Endothelial cell of umbilical vein (primary cell): ENCODE measurements around the gene LGI4. TPM values are rescaled to one million over a fixed set of nuclear protein-coding genes. Genes with fewer than 3 reads are reported as not detected.

ENCODE experiments used
- BruUV-seq: library from RNA; stranded (reverse); fragments of 400-500 nt; replicated peaks from 2 replicates; lab custom pipeline; 2021; lab: Mats Ljungman, UMichigan
- CTCF ChIA-PET: fragments of 300-600, 350-600 bp; sonication (Branson Sonifier 250); formaldehyde crosslinking; loops from one replicate; lab custom pipeline; 2021; ENCODE audit warnings: antibody characterized with exemption, inconsistent platforms; lab: Charles Lee
- POLR2A ChIA-PET: fragments of 300-600, 350-600 bp; sonication (Branson Sonifier 250); formaldehyde crosslinking; loops from one replicate; lab custom pipeline; 2021; ENCODE audit warnings: antibody characterized with exemption, inconsistent platforms; lab: Charles Lee
- DNase-seq: peaks from one replicate; pipeline ENCODE4 v3.0.0-alpha.2; 2011; ENCODE audit warnings: low read depth, low spot score
- FAIRE-seq: peaks from 2 replicates; lab custom pipeline; 2011; peaks lifted over from hg19 to GRCh38; lab: Jason Lieb, UNC
- H2AFZ ChIP-seq: 2 replicates; pipeline ENCODE4 v1.6.0; 2012; ENCODE audit warnings: low read depth, low read length, control low read depth, inconsistent platforms
- H3K27ac ChIP-seq: 2 replicates; pipeline ENCODE4 v1.5.1; 2011; ENCODE audit warnings: low read depth, mild to moderate bottlenecking, control low read depth, low read length, moderate library complexity; ENCODE audit not compliant: insufficient read depth
- H3K27me3 ChIP-seq, 2 experiments: 2 replicates each; pipeline versions ENCODE4 v1.6.0 to v1.6.1; 2011; ENCODE audit warnings: low read length in 2 of 2, mixed read lengths in 1 of 2; ENCODE audit not compliant: control insufficient read depth in 2 of 2, insufficient read depth in 2 of 2
- H3K36me3 ChIP-seq, 2 experiments: 2 replicates in 1 of 2; 3 replicates in 1 of 2; pipeline ENCODE4 v1.5.1; 2011; ENCODE audit warnings: low read length in 2 of 2, mild to moderate bottlenecking in 1 of 2, moderate library complexity in 1 of 2; ENCODE audit not compliant: control insufficient read depth in 2 of 2, insufficient read depth in 2 of 2; ENCODE audit errors: extremely low read depth in 1 of 2
- H3K4me1 ChIP-seq: 3 replicates; pipeline ENCODE4 v1.5.1; 2011; ENCODE audit warnings: mild to moderate bottlenecking, low read length; ENCODE audit not compliant: control insufficient read depth, insufficient read depth; ENCODE audit errors: extremely low read depth
- H3K4me2 ChIP-seq: 2 replicates; pipeline ENCODE4 v1.6.1; 2011; ENCODE audit warnings: low read length, control low read depth, mixed read lengths; ENCODE audit not compliant: insufficient read depth
- H3K4me3 ChIP-seq, 3 experiments: fragments of 200-600 bp in 1 of 3; sonication (generic), shearing (Covaris generic) in 1 of 3; replicated peaks in 1 of 3; 2 replicates each; pipeline ENCODE4 v1.5.1; 2011 to 2016; ENCODE audit warnings: control low read depth in 3 of 3, low read length in 3 of 3, mild to moderate bottlenecking in 2 of 3, inconsistent platforms in 1 of 3, low read depth in 1 of 3, moderate library complexity in 1 of 3; ENCODE audit not compliant: insufficient read depth in 1 of 3
- H3K79me2 ChIP-seq: 2 replicates; pipeline ENCODE4 v1.6.0; 2012; ENCODE audit warnings: low read length, inconsistent platforms; ENCODE audit not compliant: control insufficient read depth, insufficient read depth
- H3K9ac ChIP-seq: replicated peaks from 2 replicates; pipeline ENCODE3; 2011; ENCODE audit warnings: low read length, control low read depth; ENCODE audit not compliant: insufficient read depth; ENCODE audit errors: extremely low read depth
- H3K9me1 ChIP-seq: replicated peaks from 3 replicates; pipeline ENCODE4 v1.6.0; 2011; ENCODE audit warnings: mild to moderate bottlenecking, low read length; ENCODE audit not compliant: control insufficient read depth, insufficient read depth; ENCODE audit errors: extremely low read depth
- H3K9me3 ChIP-seq: replicated peaks from 2 replicates; pipeline ENCODE4 v1.5.1; 2012; ENCODE audit warnings: low read length, inconsistent platforms; ENCODE audit not compliant: control insufficient read depth, insufficient read depth
- H4K20me1 ChIP-seq: replicated peaks from 2 replicates; pipeline ENCODE3; 2011; ENCODE audit warnings: mild to moderate bottlenecking, low read length; ENCODE audit not compliant: control insufficient read depth, insufficient read depth; ENCODE audit errors: extremely low read depth
- CTCF ChIP-seq, 2 donors: IDR thresholded peaks; 1 replicate in 1 of 2; 2 replicates in 1 of 2; pipeline ENCODE4 v1.5.1; 2011; ENCODE audit warnings: low read length in 2 of 2, mild to moderate bottlenecking in 2 of 2, moderate library complexity in 2 of 2, control low read depth in 1 of 2, inconsistent platforms in 1 of 2, low read depth in 1 of 2; ENCODE audit not compliant: insufficient read depth in 1 of 2; ENCODE audit errors: extremely low read depth in 1 of 2
- EZH2 ChIP-seq: IDR thresholded peaks from 2 replicates; pipeline ENCODE4 v1.6.1; 2012; ENCODE audit warnings: borderline replicate concordance, low read depth, mild to moderate bottlenecking, moderate library complexity, low read length, inconsistent platforms; ENCODE audit not compliant: severe bottlenecking
- FOS ChIP-seq: IDR thresholded peaks from 2 replicates; pipeline ENCODE4 v1.6.1; 2011; ENCODE audit warnings: mild to moderate bottlenecking, low read length, moderate library complexity, borderline replicate concordance; ENCODE audit not compliant: insufficient read depth
- GATA2 ChIP-seq: IDR thresholded peaks from 2 replicates; pipeline ENCODE4 v1.7.0; 2011; ENCODE audit warnings: low read depth, mild to moderate bottlenecking, moderate library complexity, mixed read lengths, low read length; ENCODE audit not compliant: insufficient read length, insufficient read depth
- JUN ChIP-seq: IDR thresholded peaks from 2 replicates; pipeline ENCODE4 v1.6.1; 2011; ENCODE audit warnings: borderline replicate concordance, low read depth; ENCODE audit not compliant: insufficient read length, insufficient read depth
- MAX ChIP-seq: IDR thresholded peaks from 2 replicates; pipeline ENCODE4 v1.6.1; 2011; ENCODE audit not compliant: insufficient read depth, insufficient read length
- MYC ChIP-seq: IDR thresholded peaks from one replicate; pipeline ENCODE4 v1.6.1; 2011; ENCODE audit warnings: mild to moderate bottlenecking, low read depth, low read length
- POLR2A ChIP-seq: IDR thresholded peaks from 2 replicates; pipeline ENCODE4 v1.6.1; 2012; ENCODE audit warnings: low read depth, mild to moderate bottlenecking, control low read depth, low read length
- POLR2AphosphoS5 ChIP-seq: IDR thresholded peaks from 2 replicates; pipeline ENCODE4 v1.6.1; 2012; ENCODE audit warnings: low read depth, mild to moderate bottlenecking, control low read depth, low read length, moderate library complexity; ENCODE audit not compliant: insufficient read depth
- dilution Hi-C: fragments of 300-500 bp; cut with MboI; formaldehyde crosslinking; loops from one replicate; pipeline ENCODE4 v1.15.0; 2019; ENCODE audit warnings: low sequenced_read_pairs; ENCODE audit not compliant: extremely low pct_ligation_motif_present
- intact Hi-C: fragments of 100-400 bp; cut with micrococcal nuclease; formaldehyde crosslinking; loops from one replicate; pipeline ENCODE4 v1.10.0; 2022
- polyA plus RNA-seq, 4 experiments: library from polyadenylated mRNA; depleted of rRNA in 3 of 4; stranded (reverse) in 3 of 4; unstranded in 1 of 4; fragments of >200 nt; gene quantifications; 2 replicates each; pipeline versions ENCODE4 v1.2.1 to v1.2.3, GENCODE V29; 2011 to 2012; ENCODE audit warnings: missing spikeins in 1 of 4
- small RNA-seq: library from RNA; depleted of rRNA; stranded (forward); fragments of <200 nt; gene quantifications from one replicate; pipeline ENCODE3, GENCODE V24; 2012; ENCODE audit warnings: low replicate concordance, low read depth; ENCODE audit not compliant: insufficient read depth, insufficient read length
- total RNA-seq: library from RNA; stranded (reverse); gene quantifications from 2 replicates; pipeline ENCODE4 v1.2.3, GENCODE V29; 2021

The LGI4 gene
- total and polyA plus RNA-seq, 2 donors (not counting 3 experiments of a cell fraction or from before 2014, with no cell fraction given) = not detected

- dilution Hi-C loops = no loop called here
Measured at GRCh38 chr19:35075202-35076025, 59.4 kb downstream of the LGI4 start.

More at GRCh38 chr19:35075202-35076025, 59.4 kb downstream of the LGI4 start:
- H3K4me1 ChIP-seq = no peaks in the 10 kb centered on the region
- no peaks in the 10 kb centered on the region for H3K79me2 ChIP-seq
- CTCF ChIA-PET = no interaction called here
- H3K4me3 ChIP-seq = no peak overlapping the region
- H3K4me2 ChIP-seq = no peak overlapping the region
- H3K27me3 ChIP-seq = no peaks in the 10 kb centered on the region
- no peak overlapping the region for H3K27ac ChIP-seq
- POLR2A ChIA-PET = no interaction called here
- TF ChIP-seq JUN (no peak), POLR2A (no peak), CTCF (IDR thresholded peaks at IDR 0.05; ENCODE audit: extremely low read depth in 1 of 2, insufficient read depth in 1 of 2, low read depth in 1 of 2, low read length in 2 of 2) (no peak), GATA2 (no peak), EZH2 (no peak), FOS (no peak), MYC (no peak), POLR2AphosphoS5 (no peak), MAX (no peak)
- no peaks in the 10 kb centered on the region for H3K9me1 ChIP-seq
- FAIRE-seq = no peak
- BruUV-seq = no TSS peak
- DNase-seq = no peak
- H4K20me1 ChIP-seq = no peaks in the 10 kb centered on the region
- H3K9me3 ChIP-seq = no peaks in the 10 kb centered on the region
- no peak overlapping the region for H3K9ac ChIP-seq
- no peak overlapping the region for H2AFZ ChIP-seq
- no peaks in the 10 kb centered on the region for H3K36me3 ChIP-seq
- intact Hi-C loops = no loop called here

Small RNAs within 50 kb of the gene (small RNA-seq; reads per million reads assigned to genes)
- not detected for gene AC020907.2

Other genes with a start within 250 kb of the LGI4 start
- 3.6 and 4.7 TPM in 2 replicates for gene ZNF30, start 208.2 kb downstream of the LGI4 start, total RNA-seq
- 1.2 and 1.3 TPM in 2 replicates for gene ZNF30, start 208.2 kb downstream of the LGI4 start, polyA plus RNA-seq
- 19.6 and 19.8 TPM in 2 replicates for gene ZNF792, start 170.8 kb downstream of the LGI4 start, total RNA-seq
- gene ZNF792, start 170.8 kb downstream of the LGI4 start, polyA plus RNA-seq = 10.9 and 11.3 TPM in 2 replicates
- gene GRAMD1A, start 134.7 kb downstream of the LGI4 start, total RNA-seq = 130 and 139 TPM in 2 replicates
- gene GRAMD1A, start 134.7 kb downstream of the LGI4 start, polyA plus RNA-seq = 127 and 162 TPM in 2 replicates
- 14.2 and 15.8 TPM in 2 replicates for gene SCN1B, start 104.6 kb downstream of the LGI4 start, total RNA-seq
- gene SCN1B, start 104.6 kb downstream of the LGI4 start, polyA plus RNA-seq = 11.2 and 14.0 TPM in 2 replicates
- 0.23 TPM in 1 of 2 replicates, not detected in the other for gene HPN, start 93.3 kb downstream of the LGI4 start, total RNA-seq
- 0.05 and 0.10 TPM in 2 replicates for gene HPN, start 93.3 kb downstream of the LGI4 start, polyA plus RNA-seq
- not detected in 2 replicates for gene FXYD3, start 19.2 kb downstream of the LGI4 start, total RNA-seq
- gene FXYD3, start 19.2 kb downstream of the LGI4 start, polyA plus RNA-seq = not detected in 2 replicates
- gene FXYD1, start 3.8 kb upstream of the LGI4 start, total RNA-seq = not detected in 2 replicates
- not detected in 2 replicates for gene FXYD1, start 3.8 kb upstream of the LGI4 start, polyA plus RNA-seq
- gene FXYD7, start 8.2 kb upstream of the LGI4 start, total RNA-seq = not detected in 2 replicates
- gene FXYD7, start 8.2 kb upstream of the LGI4 start, polyA plus RNA-seq = 0.40 TPM in 1 of 2 replicates, not detected in the other
- 219 and 223 TPM in 2 replicates for gene FXYD5, start 19.7 kb upstream of the LGI4 start, total RNA-seq
- 290 and 387 TPM in 2 replicates for gene FXYD5, start 19.7 kb upstream of the LGI4 start, polyA plus RNA-seq
- not detected in 2 replicates for gene FAM187B, start 93.7 kb upstream of the LGI4 start, total RNA-seq
- not detected in 2 replicates for gene FAM187B, start 93.7 kb upstream of the LGI4 start, polyA plus RNA-seq
- gene LSR, start 113.9 kb upstream of the LGI4 start, total RNA-seq = 0.74 and 1.0 TPM in 2 replicates
- 0.76 and 0.94 TPM in 2 replicates for gene LSR, start 113.9 kb upstream of the LGI4 start, polyA plus RNA-seq
- 76.8 and 85.8 TPM in 2 replicates for gene USF2, start 133.9 kb upstream of the LGI4 start, total RNA-seq
- gene USF2, start 133.9 kb upstream of the LGI4 start, polyA plus RNA-seq = 75.0 and 80.5 TPM in 2 replicates
- gene HAMP, start 147.5 kb upstream of the LGI4 start, total RNA-seq = 0.15 TPM in 1 of 2 replicates, not detected in the other
- gene HAMP, start 147.5 kb upstream of the LGI4 start, polyA plus RNA-seq = not detected in 2 replicates
- not detected in 2 replicates for gene MAG, start 157.1 kb upstream of the LGI4 start, total RNA-seq
- not detected in 2 replicates for gene MAG, start 157.1 kb upstream of the LGI4 start, polyA plus RNA-seq
- gene CD22, start 194.1 kb upstream of the LGI4 start, total RNA-seq = not detected in 2 replicates
- not detected in 2 replicates for gene CD22, start 194.1 kb upstream of the LGI4 start, polyA plus RNA-seq
- gene FFAR1, start 212.8 kb upstream of the LGI4 start, total RNA-seq = not detected in 2 replicates
- gene FFAR1, start 212.8 kb upstream of the LGI4 start, polyA plus RNA-seq = not detected in 2 replicates
- gene FFAR3, start 223.4 kb upstream of the LGI4 start, total RNA-seq = not detected in 2 replicates
- not detected in 2 replicates for gene FFAR3, start 223.4 kb upstream of the LGI4 start, polyA plus RNA-seq
- not detected in 2 replicates for gene GPR42, start 236.0 kb upstream of the LGI4 start, total RNA-seq
- not detected in 2 replicates for gene GPR42, start 236.0 kb upstream of the LGI4 start, polyA plus RNA-seq